ENCODE measurements around the gene CUL7. TPM values are rescaled to one million over a fixed set of nuclear protein-coding genes. Genes with fewer than 3 reads are reported as not detected.

The CUL7 gene
- total and polyA plus RNA-seq, 12 donors, result 4.2 to 11.2 (median 8.5) TPM

GRCh38 chr6:43055966-43056365, 2.3 kb upstream of the CUL7 start:
- TF ChIP-seq CTCF (IDR thresholded peaks at IDR 0.05), result no peak
- intact Hi-C loops (cut with DNase I), result loop anchor here in 4 of 10 donors (5.0 to 10.0 kb wide), 4 partner anchors 34 to 151 kb away; partner anchors contain the start of genes CNPY3 (in 1 of the 4), KLHDC3 (in 1 of the 4), MEA1 (in 1 of the 4) and RRP36 (in 1 of the 4)
- peaks cover 8 to 49% (median 35%) of the 10 kb centered on the region in 9 donors for H3K4me1 ChIP-seq
- ATAC-seq (no peak), DNase-seq (no peak)
- no peaks in the 10 kb centered on the region for H3K27me3 ChIP-seq
- H3K9me3 ChIP-seq, result no peaks in the 10 kb centered on the region
- 86 to 87% methylated on average over 8 of the region's 8 CpGs for WGBS, 2 donors
- H3K27ac ChIP-seq, result no peak overlapping the region
- H3K36me3 ChIP-seq, result peaks cover 0 to 41% (median 9%) of the 10 kb centered on the region in 9 donors
- H3K4me3 ChIP-seq, result no peak overlapping the region

DNA sequence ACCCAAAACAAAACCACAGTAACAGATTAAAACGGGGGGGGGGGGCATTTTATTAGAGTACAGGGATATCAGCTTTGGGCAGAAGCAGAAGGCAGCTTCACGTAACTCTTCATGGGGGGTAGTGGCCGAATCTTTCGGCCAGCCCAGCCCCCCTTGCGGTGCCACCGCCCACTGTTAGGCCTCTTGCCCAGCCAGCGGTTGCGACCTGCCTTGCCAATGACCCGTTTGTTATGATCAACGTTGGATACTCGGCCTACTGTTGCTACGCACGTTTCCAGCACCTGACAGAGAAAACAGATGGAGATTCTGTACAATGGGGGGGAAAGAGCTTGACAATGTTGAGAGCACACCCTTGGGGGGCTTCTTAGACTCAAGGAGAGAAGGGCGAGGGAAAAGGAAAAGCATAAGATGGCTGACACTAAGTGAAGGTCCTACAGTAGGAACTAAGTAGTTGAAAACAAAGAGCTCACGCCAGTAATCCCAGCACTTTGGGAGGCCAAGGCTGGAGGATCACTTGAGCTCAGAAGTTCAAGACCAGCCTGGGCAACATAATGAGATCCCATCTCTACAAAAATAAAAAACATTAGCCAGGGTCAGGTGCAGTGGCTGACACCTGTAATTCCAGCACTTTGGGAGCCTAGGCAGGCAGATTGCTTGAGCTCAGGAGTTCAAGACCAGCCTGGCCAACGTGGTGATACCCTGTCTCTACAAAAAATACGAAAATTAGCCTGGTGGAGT, 724 bp upstream of the CUL7 start:
- Histone ChIP-seq H3K4me3 (peak overlapping the region in 9 of 10 donors; percentile 40 to 78 (median 66)), H3K36me3 (peaks cover 0 to 51% (median 14%) of the 10 kb centered on the region in 9 donors), H3K9me3 (no peaks in the 10 kb centered on the region), H3K27ac (peak overlapping the region; percentile 63 to 98 (median 96)), H3K4me1 (peaks cover 4 to 38% (median 27%) of the 10 kb centered on the region in 9 donors), H3K27me3 (no peaks in the 10 kb centered on the region)
- 62 to 70% methylated on average over 17 of the region's 17 CpGs for WGBS, 2 donors
- TF ChIP-seq CTCF (IDR thresholded peaks at IDR 0.05), result no peak
- no peak for DNase-seq
- intact Hi-C loops (cut with DNase I), result loop anchor here in 5 of 10 donors (5.0 to 10.0 kb wide), 5 partner anchors 37 to 150 kb away; partner anchors contain the start of genes CNPY3 (in 1 of the 5), KLHDC3 (in 1 of the 5) and MEA1 (in 1 of the 5)
- ATAC-seq, result no peak

- no peak for TF ChIP-seq CTCF (IDR thresholded peaks at IDR 0.05)
- intact Hi-C loops (cut with DNase I), result loop anchor here in 6 of 10 donors (2.0 to 10.0 kb wide), 6 partner anchors 36 to 148 kb away; partner anchors contain the start of genes KLHDC3 (in 2 of the 6), CNPY3 (in 1 of the 6) and MEA1 (in 1 of the 6)
- H3K4me3 ChIP-seq, result peak overlapping the region; percentile 40 to 78 (median 64)
- H3K36me3 ChIP-seq, result peaks cover 0 to 63% (median 18%) of the 10 kb centered on the region in 9 donors
- no peaks in the 10 kb centered on the region for H3K9me3 ChIP-seq
- 22 to 28% methylated on average over 22 of the region's 22 CpGs for WGBS, 2 donors
- ATAC-seq (peak; percentile 17 to 49 (median 34)), DNase-seq (peak; percentile 19 to 31)
- peak overlapping the region; percentile 63 to 98 (median 96) for H3K27ac ChIP-seq
- H3K4me1 ChIP-seq, result peaks cover 0 to 29% (median 19%) of the 10 kb centered on the region in 9 donors
- H3K27me3 ChIP-seq, result no peaks in the 10 kb centered on the region
Measured at GRCh38 chr6:43052842-43053544, 658 bp downstream of the CUL7 start.
